HCT116 (cell line): ENCODE measurements around the gene PKNOX2.

Experiments
- EGR1 ChIP-seq: IDR thresholded peaks from 2 replicates; pipeline ENCODE4 v1.6.1; 2012; ENCODE audit warnings: low read depth
- EZH2 ChIP-seq: fragments of 200-600 bp; sonication (generic); IDR thresholded peaks from 2 replicates; pipeline ENCODE4 v1.6.1; 2017; ENCODE audit warnings: antibody characterized with exemption, mixed run types
- JUND ChIP-seq: IDR thresholded peaks from 2 replicates; pipeline ENCODE4 v1.6.1; 2012
- POLR2A ChIP-seq: IDR thresholded peaks from 2 replicates; pipeline ENCODE4 v1.7.0; 2011; ENCODE audit warnings: borderline replicate concordance; ENCODE audit not compliant: insufficient read depth, insufficient read length; ENCODE audit errors: extremely low read depth
- POLR2AphosphoS5 ChIP-seq: IDR thresholded peaks from 2 replicates; pipeline ENCODE4 v1.6.1; 2011; ENCODE audit warnings: mild to moderate bottlenecking, low read depth, low read length, moderate library complexity
- RAD21 ChIP-seq: IDR thresholded peaks from 2 replicates; pipeline ENCODE4 v1.6.1; 2012; ENCODE audit warnings: low read depth, mild to moderate bottlenecking
- SIN3A ChIP-seq: IDR thresholded peaks from 2 replicates; pipeline ENCODE4 v1.6.1; 2012; ENCODE audit warnings: low read depth
- SP1 ChIP-seq: IDR thresholded peaks from 2 replicates; pipeline ENCODE4 v1.6.1; 2012; ENCODE audit warnings: low read depth
- TCF7L2 ChIP-seq: IDR thresholded peaks from 2 replicates; pipeline ENCODE4 v1.7.0; 2011; ENCODE audit warnings: borderline replicate concordance, inconsistent platforms; ENCODE audit not compliant: insufficient read depth, insufficient read length; ENCODE audit errors: extremely low read depth
- YY1 ChIP-seq: IDR thresholded peaks from 2 replicates; pipeline ENCODE4 v1.6.1; 2011; ENCODE audit warnings: low read length, low read depth, moderate library complexity, mild to moderate bottlenecking; ENCODE audit not compliant: insufficient replicate concordance; ENCODE audit errors: extremely low read depth
- ZFX ChIP-seq: fragments of 450-650 bp; IDR thresholded peaks from 2 replicates; pipeline ENCODE4 v1.6.1; 2017
- TF ChIP-seq, protein P1 (sequence below): IDR thresholded peaks from 2 replicates; pipeline ENCODE4 v1.6.1; 2012; ENCODE audit warnings: low read depth
- TF ChIP-seq, protein P2 (sequence below): IDR thresholded peaks from 2 replicates; pipeline ENCODE4 v1.6.1; 2011; ENCODE audit warnings: mild to moderate bottlenecking, low read length, moderate library complexity; ENCODE audit not compliant: insufficient replicate concordance; ENCODE audit errors: extremely low read depth
- TF ChIP-seq, protein P3 (sequence below), 3 experiments: fragments of 200-600 bp in 1 of 3; sonication (generic) in 1 of 3; IDR thresholded peaks in 2 of 3; conservative IDR thresholded peaks in 1 of 3; 2 replicates each; pipeline ENCODE4 v1.5.1; 2012 to 2017; ENCODE audit warnings: low read depth in 2 of 3, low read length in 2 of 3, antibody characterized with exemption in 1 of 3, borderline replicate concordance in 1 of 3, control low read depth in 1 of 3, mild to moderate bottlenecking in 1 of 3, mixed read lengths in 1 of 3, mixed run types in 1 of 3, moderate library complexity in 1 of 3; ENCODE audit not compliant: insufficient read depth in 1 of 3

DNA sequence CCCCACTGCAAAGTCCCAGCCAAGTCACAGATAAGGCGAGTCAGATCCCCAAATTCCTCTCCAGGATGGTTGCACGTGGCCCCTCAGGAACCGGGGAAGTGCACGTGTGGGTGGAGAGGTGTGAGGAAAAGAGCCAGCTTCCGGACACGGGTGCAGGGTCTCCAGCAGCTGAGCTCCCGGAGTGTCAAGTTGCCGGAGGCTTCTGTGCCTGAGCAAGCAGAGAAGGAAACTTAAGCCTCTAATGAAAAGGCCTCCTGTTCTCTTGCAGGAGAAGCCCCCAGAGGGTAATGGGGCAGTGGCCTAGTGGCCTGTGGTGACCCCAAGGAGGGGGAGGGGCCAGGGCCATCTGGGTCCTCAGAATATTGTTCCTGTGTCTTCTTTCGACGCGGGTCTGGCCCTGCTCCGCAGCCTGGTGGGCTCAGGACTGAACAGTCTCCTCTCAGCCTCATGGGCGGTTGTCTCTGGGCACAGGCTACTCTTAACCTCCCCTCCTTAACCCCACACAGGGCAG lies 183.6 kb downstream of the PKNOX2 start:
- no peak for TF ChIP-seq ZFX
- no peak for TF ChIP-seq EGR1
- TF ChIP-seq EZH2, result no peak
- TF ChIP-seq, protein P1, sequence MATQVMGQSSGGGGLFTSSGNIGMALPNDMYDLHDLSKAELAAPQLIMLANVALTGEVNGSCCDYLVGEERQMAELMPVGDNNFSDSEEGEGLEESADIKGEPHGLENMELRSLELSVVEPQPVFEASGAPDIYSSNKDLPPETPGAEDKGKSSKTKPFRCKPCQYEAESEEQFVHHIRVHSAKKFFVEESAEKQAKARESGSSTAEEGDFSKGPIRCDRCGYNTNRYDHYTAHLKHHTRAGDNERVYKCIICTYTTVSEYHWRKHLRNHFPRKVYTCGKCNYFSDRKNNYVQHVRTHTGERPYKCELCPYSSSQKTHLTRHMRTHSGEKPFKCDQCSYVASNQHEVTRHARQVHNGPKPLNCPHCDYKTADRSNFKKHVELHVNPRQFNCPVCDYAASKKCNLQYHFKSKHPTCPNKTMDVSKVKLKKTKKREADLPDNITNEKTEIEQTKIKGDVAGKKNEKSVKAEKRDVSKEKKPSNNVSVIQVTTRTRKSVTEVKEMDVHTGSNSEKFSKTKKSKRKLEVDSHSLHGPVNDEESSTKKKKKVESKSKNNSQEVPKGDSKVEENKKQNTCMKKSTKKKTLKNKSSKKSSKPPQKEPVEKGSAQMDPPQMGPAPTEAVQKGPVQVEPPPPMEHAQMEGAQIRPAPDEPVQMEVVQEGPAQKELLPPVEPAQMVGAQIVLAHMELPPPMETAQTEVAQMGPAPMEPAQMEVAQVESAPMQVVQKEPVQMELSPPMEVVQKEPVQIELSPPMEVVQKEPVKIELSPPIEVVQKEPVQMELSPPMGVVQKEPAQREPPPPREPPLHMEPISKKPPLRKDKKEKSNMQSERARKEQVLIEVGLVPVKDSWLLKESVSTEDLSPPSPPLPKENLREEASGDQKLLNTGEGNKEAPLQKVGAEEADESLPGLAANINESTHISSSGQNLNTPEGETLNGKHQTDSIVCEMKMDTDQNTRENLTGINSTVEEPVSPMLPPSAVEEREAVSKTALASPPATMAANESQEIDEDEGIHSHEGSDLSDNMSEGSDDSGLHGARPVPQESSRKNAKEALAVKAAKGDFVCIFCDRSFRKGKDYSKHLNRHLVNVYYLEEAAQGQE, result no peak
- TF ChIP-seq, protein P2, sequence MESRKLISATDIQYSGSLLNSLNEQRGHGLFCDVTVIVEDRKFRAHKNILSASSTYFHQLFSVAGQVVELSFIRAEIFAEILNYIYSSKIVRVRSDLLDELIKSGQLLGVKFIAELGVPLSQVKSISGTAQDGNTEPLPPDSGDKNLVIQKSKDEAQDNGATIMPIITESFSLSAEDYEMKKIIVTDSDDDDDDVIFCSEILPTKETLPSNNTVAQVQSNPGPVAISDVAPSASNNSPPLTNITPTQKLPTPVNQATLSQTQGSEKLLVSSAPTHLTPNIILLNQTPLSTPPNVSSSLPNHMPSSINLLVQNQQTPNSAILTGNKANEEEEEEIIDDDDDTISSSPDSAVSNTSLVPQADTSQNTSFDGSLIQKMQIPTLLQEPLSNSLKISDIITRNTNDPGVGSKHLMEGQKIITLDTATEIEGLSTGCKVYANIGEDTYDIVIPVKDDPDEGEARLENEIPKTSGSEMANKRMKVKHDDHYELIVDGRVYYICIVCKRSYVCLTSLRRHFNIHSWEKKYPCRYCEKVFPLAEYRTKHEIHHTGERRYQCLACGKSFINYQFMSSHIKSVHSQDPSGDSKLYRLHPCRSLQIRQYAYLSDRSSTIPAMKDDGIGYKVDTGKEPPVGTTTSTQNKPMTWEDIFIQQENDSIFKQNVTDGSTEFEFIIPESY, result no peak
- TF ChIP-seq, protein P3, sequence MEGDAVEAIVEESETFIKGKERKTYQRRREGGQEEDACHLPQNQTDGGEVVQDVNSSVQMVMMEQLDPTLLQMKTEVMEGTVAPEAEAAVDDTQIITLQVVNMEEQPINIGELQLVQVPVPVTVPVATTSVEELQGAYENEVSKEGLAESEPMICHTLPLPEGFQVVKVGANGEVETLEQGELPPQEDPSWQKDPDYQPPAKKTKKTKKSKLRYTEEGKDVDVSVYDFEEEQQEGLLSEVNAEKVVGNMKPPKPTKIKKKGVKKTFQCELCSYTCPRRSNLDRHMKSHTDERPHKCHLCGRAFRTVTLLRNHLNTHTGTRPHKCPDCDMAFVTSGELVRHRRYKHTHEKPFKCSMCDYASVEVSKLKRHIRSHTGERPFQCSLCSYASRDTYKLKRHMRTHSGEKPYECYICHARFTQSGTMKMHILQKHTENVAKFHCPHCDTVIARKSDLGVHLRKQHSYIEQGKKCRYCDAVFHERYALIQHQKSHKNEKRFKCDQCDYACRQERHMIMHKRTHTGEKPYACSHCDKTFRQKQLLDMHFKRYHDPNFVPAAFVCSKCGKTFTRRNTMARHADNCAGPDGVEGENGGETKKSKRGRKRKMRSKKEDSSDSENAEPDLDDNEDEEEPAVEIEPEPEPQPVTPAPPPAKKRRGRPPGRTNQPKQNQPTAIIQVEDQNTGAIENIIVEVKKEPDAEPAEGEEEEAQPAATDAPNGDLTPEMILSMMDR (IDR thresholded peaks at IDR 0.05 in 2 of 3, conservative IDR thresholded peaks at IDR 0.05 in 1 of 3; ENCODE audit: borderline replicate concordance in 1 of 3, insufficient read depth in 1 of 3, low read depth in 2 of 3, low read length in 2 of 3), result no peak
- TF ChIP-seq JUND, result no peak
- TF ChIP-seq RAD21, result no peak
- no peak for TF ChIP-seq POLR2A
- TF ChIP-seq TCF7L2, result no peak
- TF ChIP-seq POLR2AphosphoS5, result no peak
- TF ChIP-seq SIN3A, result no peak
- no peak for TF ChIP-seq YY1
- TF ChIP-seq SP1, result no peak
